NB4 (cell line): ENCODE measurements around the gene ADCK1.
"Not testable (repeated sequence)": the region's sequence is repeated elsewhere in the genome, so short reads cannot be mapped to it uniquely, and the experiment has no call there.

ENCODE experiments used
- DNase-seq: peaks from one replicate; pipeline ENCODE4 v3.0.0; 2010; ENCODE audit warnings: low read depth
- H3K4me3 ChIP-seq: one replicate; pipeline ENCODE4 v1.5.1; 2011; ENCODE audit warnings: mild to moderate bottlenecking, low read depth, low read length, moderate library complexity
- MYC ChIP-seq: IDR thresholded peaks from 2 replicates; pipeline ENCODE4 v1.6.1; 2011; ENCODE audit warnings: low read depth, low read length
- POLR2A ChIP-seq: IDR thresholded peaks from 2 replicates; pipeline ENCODE4 v1.6.1; 2011; ENCODE audit warnings: mild to moderate bottlenecking; ENCODE audit not compliant: insufficient read length; ENCODE audit errors: extremely low read depth
- TF ChIP-seq, protein P1 (sequence below): IDR thresholded peaks from 2 replicates; pipeline ENCODE4 v1.6.1; 2011; ENCODE audit warnings: low read depth, low read length
- TF ChIP-seq, protein P2 (sequence below): IDR thresholded peaks from one replicate; pipeline ENCODE4 v1.5.1; 2012; ENCODE audit warnings: low read depth, low read length

The ADCK1 gene

DNA sequence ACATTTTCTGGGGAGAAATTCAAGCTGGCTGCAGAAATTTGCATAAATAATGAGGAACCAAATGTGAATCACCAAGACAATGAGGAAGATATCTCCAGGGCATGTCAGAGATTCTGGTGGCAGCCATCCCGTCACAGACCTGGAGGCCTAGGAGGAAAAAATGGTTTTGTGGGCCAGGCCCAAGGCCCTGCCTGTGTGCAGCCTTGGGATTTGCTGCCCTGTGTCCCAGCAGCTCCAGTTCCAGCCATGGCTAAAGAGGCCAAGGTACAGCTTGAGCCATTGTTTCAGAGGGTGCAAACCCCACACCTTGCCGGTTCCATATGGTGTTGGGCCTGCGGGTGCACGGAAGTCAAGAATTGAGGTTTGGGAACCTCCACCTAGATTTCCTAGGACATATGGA lies 147.5 kb downstream of the ADCK1 start:
- no peak for TF ChIP-seq POLR2A
- TF ChIP-seq, protein P1, sequence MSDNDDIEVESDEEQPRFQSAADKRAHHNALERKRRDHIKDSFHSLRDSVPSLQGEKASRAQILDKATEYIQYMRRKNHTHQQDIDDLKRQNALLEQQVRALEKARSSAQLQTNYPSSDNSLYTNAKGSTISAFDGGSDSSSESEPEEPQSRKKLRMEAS: no peak
- no peak for TF ChIP-seq MYC
- TF ChIP-seq, protein P2, sequence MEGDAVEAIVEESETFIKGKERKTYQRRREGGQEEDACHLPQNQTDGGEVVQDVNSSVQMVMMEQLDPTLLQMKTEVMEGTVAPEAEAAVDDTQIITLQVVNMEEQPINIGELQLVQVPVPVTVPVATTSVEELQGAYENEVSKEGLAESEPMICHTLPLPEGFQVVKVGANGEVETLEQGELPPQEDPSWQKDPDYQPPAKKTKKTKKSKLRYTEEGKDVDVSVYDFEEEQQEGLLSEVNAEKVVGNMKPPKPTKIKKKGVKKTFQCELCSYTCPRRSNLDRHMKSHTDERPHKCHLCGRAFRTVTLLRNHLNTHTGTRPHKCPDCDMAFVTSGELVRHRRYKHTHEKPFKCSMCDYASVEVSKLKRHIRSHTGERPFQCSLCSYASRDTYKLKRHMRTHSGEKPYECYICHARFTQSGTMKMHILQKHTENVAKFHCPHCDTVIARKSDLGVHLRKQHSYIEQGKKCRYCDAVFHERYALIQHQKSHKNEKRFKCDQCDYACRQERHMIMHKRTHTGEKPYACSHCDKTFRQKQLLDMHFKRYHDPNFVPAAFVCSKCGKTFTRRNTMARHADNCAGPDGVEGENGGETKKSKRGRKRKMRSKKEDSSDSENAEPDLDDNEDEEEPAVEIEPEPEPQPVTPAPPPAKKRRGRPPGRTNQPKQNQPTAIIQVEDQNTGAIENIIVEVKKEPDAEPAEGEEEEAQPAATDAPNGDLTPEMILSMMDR: no peak
- DNase-seq: no peak
- no peak overlapping the region for H3K4me3 ChIP-seq

DNA sequence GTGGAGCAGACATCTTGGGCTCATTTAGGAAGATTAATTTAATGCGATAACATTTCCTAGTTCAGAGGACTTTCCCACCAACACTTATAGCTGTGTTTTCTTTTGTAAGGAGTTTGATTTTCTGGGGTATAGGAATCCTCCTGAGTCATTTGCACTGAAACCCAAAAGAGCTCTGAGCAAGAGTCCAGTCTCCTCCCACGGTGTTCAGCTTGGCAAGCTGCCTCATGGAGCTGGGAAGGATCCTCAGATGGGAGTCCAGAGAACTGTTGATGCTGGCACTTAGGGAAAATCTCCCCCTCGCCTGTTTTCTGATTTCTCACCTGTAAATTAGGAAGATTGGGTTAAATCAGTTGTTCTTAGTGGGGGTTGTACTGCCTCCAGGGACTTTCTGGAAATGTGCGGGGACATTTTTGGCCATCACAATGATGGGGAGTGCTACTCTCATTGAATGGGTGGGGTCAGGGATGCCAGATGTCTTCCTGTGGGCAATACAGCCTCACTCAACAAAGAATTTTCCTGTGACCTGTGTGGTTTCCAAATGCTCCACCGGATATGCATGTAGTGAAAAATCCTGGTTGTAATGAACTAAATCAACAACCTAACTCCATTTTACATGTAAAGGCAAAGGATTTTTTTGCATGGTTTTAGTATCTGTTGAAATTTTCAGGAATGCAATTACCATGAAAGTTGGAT lies 150.6 kb downstream of the ADCK1 start:
- TF ChIP-seq, protein P1: no peak
- TF ChIP-seq POLR2A (no peak), MYC (no peak)
- TF ChIP-seq, protein P2: no peak
- DNase-seq: no peak
- H3K4me3 ChIP-seq: no peak overlapping the region

DNA sequence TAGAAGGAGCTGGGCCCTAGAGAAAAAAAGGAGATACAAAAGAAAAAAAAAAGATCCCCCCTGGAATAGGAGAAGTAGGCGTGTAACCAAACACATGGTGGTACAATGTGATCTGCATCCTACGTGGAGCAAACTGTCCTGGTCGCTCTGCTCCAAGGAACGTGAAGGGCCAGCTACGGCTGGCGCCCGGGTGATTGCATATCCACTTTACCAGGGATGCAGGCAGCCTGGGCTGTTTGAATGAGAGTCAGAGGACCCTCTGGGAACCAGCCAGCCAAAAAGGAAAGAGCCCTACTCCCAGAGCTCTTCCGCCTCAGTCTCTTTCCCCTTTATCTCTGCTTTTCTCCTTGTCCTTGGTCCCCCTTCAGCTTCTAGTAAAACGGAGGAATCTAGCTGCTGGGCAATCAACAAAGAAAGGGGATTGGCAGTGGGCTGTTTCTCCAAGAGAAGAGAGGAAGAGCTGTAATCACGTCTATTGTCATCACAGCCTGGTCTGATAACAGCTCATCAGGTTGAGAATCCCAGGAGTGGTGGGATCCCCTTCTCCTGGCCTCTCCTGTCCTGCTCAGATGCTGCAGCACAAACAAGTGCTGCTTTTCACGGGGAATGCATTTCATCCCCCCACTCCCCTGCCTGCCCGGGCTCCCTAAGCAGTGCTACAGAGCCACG lies 156.0 kb downstream of the ADCK1 start:
- TF ChIP-seq, protein P1: no peak
- TF ChIP-seq POLR2A (no peak), MYC (no peak)
- TF ChIP-seq, protein P2: no peak
- H3K4me3 ChIP-seq: no peak overlapping the region
- no peak for DNase-seq

DNA sequence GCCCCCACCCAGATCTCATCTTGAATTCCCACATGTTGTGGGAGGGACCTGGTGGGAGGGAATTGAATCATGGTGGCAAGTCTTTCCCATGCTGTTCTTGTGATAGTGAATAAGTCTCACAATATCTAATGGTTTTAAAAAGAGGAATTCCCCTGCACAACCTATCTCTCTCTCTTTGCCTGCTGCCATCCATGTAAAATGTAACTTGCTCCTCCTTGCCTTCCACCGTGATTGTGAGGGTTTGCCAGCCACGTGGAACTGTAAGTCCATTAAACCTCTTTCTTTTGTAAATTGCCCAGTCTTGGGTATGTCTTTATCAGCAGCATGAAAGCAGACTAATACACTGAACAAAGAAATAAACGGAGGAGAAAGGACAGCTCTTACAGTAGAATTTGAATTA lies 159.8 kb downstream of the ADCK1 start:
- H3K4me3 ChIP-seq, DNase-seq: not testable (repeated sequence)

DNA sequence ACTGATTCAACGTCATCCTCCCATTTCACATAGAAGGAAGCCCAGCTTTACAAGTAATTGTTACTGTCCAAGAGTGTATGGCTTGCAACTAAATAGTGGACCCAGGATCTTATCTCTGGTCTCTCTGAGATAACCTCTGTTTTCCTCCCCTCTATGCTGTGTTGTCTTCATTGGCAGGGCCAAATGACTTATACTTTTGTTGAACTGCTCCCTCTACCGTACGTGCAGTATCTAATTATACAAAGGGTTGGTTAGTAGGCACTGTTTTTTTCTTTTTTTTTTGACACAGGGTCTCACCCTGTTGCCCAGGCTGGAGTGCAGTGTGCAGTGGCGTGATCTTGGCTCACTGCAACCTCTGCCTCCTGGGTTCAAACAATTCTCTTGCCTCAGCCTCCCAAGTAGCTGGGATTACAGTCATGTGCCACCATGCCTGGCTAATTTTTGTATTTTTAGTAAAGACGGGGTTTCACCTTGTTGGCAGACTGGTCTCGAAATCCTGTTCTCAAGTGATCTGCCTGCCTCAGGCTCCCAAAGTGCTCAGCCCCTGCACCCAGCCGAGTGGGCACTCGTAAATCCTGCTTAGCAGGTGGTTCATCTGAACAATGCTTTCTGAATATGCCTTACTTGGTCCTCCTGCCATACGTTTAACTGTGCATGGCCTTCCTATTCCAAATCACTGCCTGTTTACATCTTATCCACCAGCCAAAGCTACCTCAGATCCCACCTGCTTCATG lies 162.1 kb downstream of the ADCK1 start:
- no peak overlapping the region for H3K4me3 ChIP-seq
- no peak for DNase-seq
- TF ChIP-seq, protein P2: no peak
- TF ChIP-seq MYC (no peak), POLR2A (no peak)
- TF ChIP-seq, protein P1: no peak
